A673 (cell line): ENCODE results near the gene NUP188. TPM values are rescaled to one million over a fixed set of nuclear protein-coding genes. Genes with fewer than 3 reads are reported as not detected.
A peak's percentile ranks its signal among the peaks of the same experiment; 100 is the strongest.
"Not testable (repeated sequence)": the region's sequence is repeated elsewhere in the genome, so short reads cannot be mapped to it uniquely, and the experiment has no call there.

Source experiments
- BruUV-seq: library from RNA; stranded (reverse); fragments of 400-500 nt; replicated peaks from 2 replicates; lab custom pipeline; 2021; lab: Mats Ljungman, UMichigan
- CTCF ChIA-PET: fragments of 300-600 bp; sonication (Branson Sonifier 250); formaldehyde crosslinking; loops from one replicate; lab custom pipeline; 2022; ENCODE audit warnings: antibody characterized with exemption; lab: Charles Lee
- POLR2A ChIA-PET: fragments of 300-600 bp; sonication (Branson Sonifier 250); formaldehyde crosslinking; loops from one replicate; lab custom pipeline; 2022; ENCODE audit warnings: antibody characterized with exemption; ENCODE audit not compliant: low non-redundant PET; lab: Charles Lee
- DNase-seq: peaks from one replicate; pipeline ENCODE4 v3.0.0-alpha.2; 2015; ENCODE audit warnings: low spot score
- H3K27ac ChIP-seq: fragments of 200-600 bp; sonication (generic); 2 replicates; pipeline ENCODE4 v1.5.1; 2016; ENCODE audit warnings: mixed run types, low read depth, mild to moderate bottlenecking, mixed read lengths, antibody characterized with exemption, low read length; ENCODE audit not compliant: poor library complexity, severe bottlenecking
- H3K27me3 ChIP-seq: fragments of 200-600 bp; sonication (generic); replicated peaks from 2 replicates; pipeline ENCODE4 v1.6.1; 2017; ENCODE audit warnings: mixed run types, low read depth, mild to moderate bottlenecking, mixed read lengths, antibody characterized with exemption, low read length; ENCODE audit not compliant: insufficient read depth, poor library complexity
- H3K36me3 ChIP-seq: fragments of 200-600 bp; sonication (generic); 2 replicates; pipeline ENCODE4 v1.6.1; 2016; ENCODE audit warnings: mixed run types, mild to moderate bottlenecking, mixed read lengths, antibody characterized with exemption, low read length; ENCODE audit not compliant: insufficient read depth, poor library complexity, severe bottlenecking
- H3K4me1 ChIP-seq: fragments of 200-600 bp; sonication (generic); 2 replicates; pipeline ENCODE4 v1.6.1; 2017; ENCODE audit warnings: mixed run types, mild to moderate bottlenecking, mixed read lengths, antibody characterized with exemption, low read length; ENCODE audit not compliant: insufficient read depth, poor library complexity, severe bottlenecking
- H3K4me3 ChIP-seq: fragments of 200-600 bp; sonication (generic); 2 replicates; pipeline ENCODE4 v1.5.1; 2016; ENCODE audit warnings: low read depth, mixed run types, mild to moderate bottlenecking, mixed read lengths, low read length; ENCODE audit not compliant: poor library complexity, severe bottlenecking
- H3K9me3 ChIP-seq: fragments of 200-600 bp; sonication (generic); 2 replicates; pipeline ENCODE4 v1.6.1; 2016; ENCODE audit warnings: mixed run types, low read depth, mild to moderate bottlenecking, mixed read lengths, antibody characterized with exemption, low read length; ENCODE audit not compliant: poor library complexity, severe bottlenecking
- EZH2 ChIP-seq: fragments of 200-600 bp; sonication (generic); IDR thresholded peaks from 2 replicates; pipeline ENCODE4 v1.6.1; 2017; ENCODE audit warnings: borderline replicate concordance, low read depth, mild to moderate bottlenecking, mixed read lengths, antibody characterized with exemption, low read length; ENCODE audit not compliant: poor library complexity, severe bottlenecking
- intact Hi-C: fragments of 100-400 bp; cut with micrococcal nuclease; formaldehyde crosslinking; loops from one replicate; pipeline ENCODE4 v1.10.0; 2022; ENCODE audit not compliant: unreplicated experiment
- total RNA-seq: library from RNA; stranded (reverse); gene quantifications from 2 replicates; pipeline ENCODE4 v1.2.3, GENCODE V29; 2021
- TF ChIP-seq, protein P1 (sequence below): fragments of 300-800, 200-600 bp; sonication (generic); conservative IDR thresholded peaks from 2 replicates; pipeline ENCODE4 v1.5.1; 2017; ENCODE audit warnings: low read depth, mild to moderate bottlenecking, antibody characterized with exemption, low read length, moderate library complexity, mixed read lengths

NUP188 gene
- total RNA-seq, 1 experiment from 2014 or later, result 170 TPM

GRCh38 chr9:128940946-128941755, 6.3 kb upstream of the NUP188 start:
- H3K27me3 ChIP-seq, result no peaks in the 10 kb centered on the region
- intact Hi-C loops, result no loop called here
- H3K36me3 ChIP-seq, result peaks cover 4% of the 10 kb centered on the region
- ChIA-PET CTCF (no interaction called here), POLR2A (no interaction called here)
- no peaks in the 10 kb centered on the region for H3K4me1 ChIP-seq
- DNase-seq, result no peak
- no peak overlapping the region for H3K4me3 ChIP-seq
- BruUV-seq, result no TSS peak
- H3K27ac ChIP-seq, result no peak overlapping the region
- no peaks in the 10 kb centered on the region for H3K9me3 ChIP-seq
- no peak for TF ChIP-seq EZH2
- TF ChIP-seq, protein P1, sequence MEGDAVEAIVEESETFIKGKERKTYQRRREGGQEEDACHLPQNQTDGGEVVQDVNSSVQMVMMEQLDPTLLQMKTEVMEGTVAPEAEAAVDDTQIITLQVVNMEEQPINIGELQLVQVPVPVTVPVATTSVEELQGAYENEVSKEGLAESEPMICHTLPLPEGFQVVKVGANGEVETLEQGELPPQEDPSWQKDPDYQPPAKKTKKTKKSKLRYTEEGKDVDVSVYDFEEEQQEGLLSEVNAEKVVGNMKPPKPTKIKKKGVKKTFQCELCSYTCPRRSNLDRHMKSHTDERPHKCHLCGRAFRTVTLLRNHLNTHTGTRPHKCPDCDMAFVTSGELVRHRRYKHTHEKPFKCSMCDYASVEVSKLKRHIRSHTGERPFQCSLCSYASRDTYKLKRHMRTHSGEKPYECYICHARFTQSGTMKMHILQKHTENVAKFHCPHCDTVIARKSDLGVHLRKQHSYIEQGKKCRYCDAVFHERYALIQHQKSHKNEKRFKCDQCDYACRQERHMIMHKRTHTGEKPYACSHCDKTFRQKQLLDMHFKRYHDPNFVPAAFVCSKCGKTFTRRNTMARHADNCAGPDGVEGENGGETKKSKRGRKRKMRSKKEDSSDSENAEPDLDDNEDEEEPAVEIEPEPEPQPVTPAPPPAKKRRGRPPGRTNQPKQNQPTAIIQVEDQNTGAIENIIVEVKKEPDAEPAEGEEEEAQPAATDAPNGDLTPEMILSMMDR, result no peak

DNA sequence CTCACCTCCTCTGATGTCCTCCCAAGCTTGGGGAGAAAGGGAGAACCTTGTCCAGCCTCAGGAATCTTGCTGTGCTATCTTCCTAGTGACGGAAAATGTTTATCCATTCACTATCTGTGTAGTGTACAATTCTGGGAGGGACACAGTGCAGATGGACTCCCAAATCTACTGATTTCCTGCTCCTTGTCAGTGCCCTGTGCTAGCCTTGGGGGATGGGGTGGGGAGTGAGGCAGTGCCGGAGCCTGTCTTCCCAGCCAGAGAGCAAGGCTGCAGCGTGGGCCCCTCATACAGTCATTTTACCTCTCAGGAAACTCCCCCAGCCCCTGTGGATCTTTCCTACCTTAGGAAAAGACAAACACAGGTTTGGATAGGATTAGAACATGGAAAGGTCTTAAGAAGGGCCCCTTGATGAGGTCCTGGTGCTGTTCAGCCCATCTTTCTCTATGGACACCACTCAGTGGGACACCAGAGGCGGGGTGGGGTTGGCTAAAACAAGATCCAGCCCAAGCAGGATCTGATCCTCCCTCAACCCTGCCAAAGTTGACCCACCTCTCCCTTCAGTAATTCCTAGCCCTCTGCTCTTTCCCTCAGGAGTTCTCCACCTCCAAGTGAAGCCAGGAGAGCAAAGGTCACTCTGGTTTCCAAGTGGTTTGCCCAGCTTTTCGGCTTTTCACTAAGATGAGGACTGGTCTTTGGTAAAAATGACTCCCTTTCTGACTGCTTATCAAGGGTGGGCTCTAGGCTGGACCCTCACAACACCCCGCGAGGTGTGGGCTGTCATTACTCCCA, 3.5 kb upstream of the NUP188 start:
- Histone ChIP-seq H3K27ac (no peak overlapping the region), H3K4me1 (peaks cover 4% of the 10 kb centered on the region), H3K9me3 (no peaks in the 10 kb centered on the region), H3K4me3 (no peak overlapping the region), H3K27me3 (no peaks in the 10 kb centered on the region), H3K36me3 (peaks cover 4% of the 10 kb centered on the region)
- CTCF ChIA-PET, result no interaction called here
- TF ChIP-seq, protein P1, result no peak
- TF ChIP-seq EZH2, result no peak
- TSS peak; percentile 5 for BruUV-seq
- DNase-seq, result no peak
- POLR2A ChIA-PET, result no interaction called here
- intact Hi-C loops, result no loop called here

GRCh38 chr9:128944966-128945365, 2.5 kb upstream of the NUP188 start:
- DNase-seq, CTCF ChIA-PET, H3K9me3 ChIP-seq, POLR2A ChIA-PET, H3K27me3 ChIP-seq, BruUV-seq, H3K36me3 ChIP-seq, H3K27ac ChIP-seq, H3K4me3 ChIP-seq, H3K4me1 ChIP-seq: not testable (repeated sequence)
- intact Hi-C loops, result loop anchor here (5.0 kb wide), 1 partner anchor 83 kb away; no protein-coding TSS in a partner anchor
